Measurements from ENCODE around the gene NRG3.

DNA sequence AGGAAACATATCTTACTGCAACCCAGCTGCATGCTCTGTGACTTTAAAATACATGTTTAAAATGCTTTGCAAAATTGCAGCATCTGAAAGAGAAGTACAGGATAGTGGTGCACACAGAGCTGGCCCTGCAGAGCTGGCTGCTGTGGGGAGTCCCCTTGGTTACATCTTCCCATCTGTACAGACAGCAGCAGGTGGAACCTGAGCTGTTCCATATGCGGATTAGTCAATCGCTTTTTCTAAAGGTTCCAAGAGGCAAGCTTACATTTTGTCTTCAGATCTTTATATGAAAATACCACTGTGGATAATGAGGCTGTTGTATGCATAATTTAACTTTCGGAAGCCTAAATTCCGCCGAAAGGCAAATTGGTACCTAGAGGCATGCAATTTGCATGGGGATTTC, 444.1 kb downstream of the NRG3 start:
- TF ChIP-seq, protein P1, sequence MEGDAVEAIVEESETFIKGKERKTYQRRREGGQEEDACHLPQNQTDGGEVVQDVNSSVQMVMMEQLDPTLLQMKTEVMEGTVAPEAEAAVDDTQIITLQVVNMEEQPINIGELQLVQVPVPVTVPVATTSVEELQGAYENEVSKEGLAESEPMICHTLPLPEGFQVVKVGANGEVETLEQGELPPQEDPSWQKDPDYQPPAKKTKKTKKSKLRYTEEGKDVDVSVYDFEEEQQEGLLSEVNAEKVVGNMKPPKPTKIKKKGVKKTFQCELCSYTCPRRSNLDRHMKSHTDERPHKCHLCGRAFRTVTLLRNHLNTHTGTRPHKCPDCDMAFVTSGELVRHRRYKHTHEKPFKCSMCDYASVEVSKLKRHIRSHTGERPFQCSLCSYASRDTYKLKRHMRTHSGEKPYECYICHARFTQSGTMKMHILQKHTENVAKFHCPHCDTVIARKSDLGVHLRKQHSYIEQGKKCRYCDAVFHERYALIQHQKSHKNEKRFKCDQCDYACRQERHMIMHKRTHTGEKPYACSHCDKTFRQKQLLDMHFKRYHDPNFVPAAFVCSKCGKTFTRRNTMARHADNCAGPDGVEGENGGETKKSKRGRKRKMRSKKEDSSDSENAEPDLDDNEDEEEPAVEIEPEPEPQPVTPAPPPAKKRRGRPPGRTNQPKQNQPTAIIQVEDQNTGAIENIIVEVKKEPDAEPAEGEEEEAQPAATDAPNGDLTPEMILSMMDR (IDR thresholded peaks at IDR 0.05), result no peak
- TF ChIP-seq EP300 (IDR thresholded peaks at IDR 0.05), result no peak

Measured in upper lobe of left lung (tissue), 4 donors.